Testis (tissue), 3 donors: Measurements from ENCODE around the gene MYL6B. TPM values are rescaled to one million over a fixed set of nuclear protein-coding genes. Genes with fewer than 3 reads are reported as not detected.
"Not testable (repeated sequence)": the region's sequence is repeated elsewhere in the genome, so short reads cannot be mapped to it uniquely, and the experiment has no call there.

Experiments used
- DNase-seq: peaks from one replicate; pipeline ENCODE4 v3.0.0-alpha.2; 2019
- H3K27ac ChIP-seq, 2 donors: fragments of 200-600 bp; sonication (generic); one replicate each; pipeline ENCODE4 v1.5.1; 2019
- H3K27me3 ChIP-seq: fragments of 200-600 bp; sonication (generic); one replicate; pipeline ENCODE4 v1.5.1; 2019
- H3K36me3 ChIP-seq: fragments of 200-600 bp; sonication (generic); one replicate; pipeline ENCODE4 v1.5.1; 2017; ENCODE audit warnings: low read depth; ENCODE audit errors: missing control alignments
- H3K4me1 ChIP-seq: fragments of 200-600 bp; sonication (generic); one replicate; pipeline ENCODE4 v1.5.1; 2019
- H3K4me3 ChIP-seq, 2 donors: fragments of 200-600 bp; sonication (generic); one replicate each; pipeline ENCODE4 v1.5.1; 2017 to 2019
- H3K9me3 ChIP-seq: fragments of 200-600 bp; sonication (generic); one replicate; pipeline ENCODE4 v1.5.1; 2017
- POLR2A ChIP-seq: fragments of 450-650 bp; IDR thresholded peaks from one replicate; pipeline ENCODE4 v1.6.1; 2017; ENCODE audit warnings: antibody characterized with exemption, mild to moderate bottlenecking, moderate library complexity
- WGBS, 2 donors: methylation state at CpG; one replicate each; pipeline ENCODE4 v1.1.5; 2018; 5-methylcytosine and 5-hydroxymethylcytosine counted together
- intact Hi-C: fragments of 100-400 bp; cut with DNase I; formaldehyde crosslinking; loops from one replicate; pipeline ENCODE4 v1.15.1; 2023; ENCODE audit warnings: low total_unique reads
- polyA plus RNA-seq: library from polyadenylated mRNA; stranded (reverse); fragments of 350-450 nt; fragmentation: Illumina TruSeq; extraction: RNeasy Lipid Tissue Mini Kit (QIAGEN cat#74804); gene quantifications from one replicate; pipeline ENCODE4 v1.2.3, GENCODE V29; 2014; ENCODE audit warnings: low read depth, low replicate concordance; ENCODE audit not compliant: insufficient read depth
- total RNA-seq, 2 donors: library from RNA; depleted of rRNA; stranded (reverse); fragments of >200 nt; gene quantifications; one replicate each; pipeline ENCODE4 v1.2.3, GENCODE V29; 2016
- TF ChIP-seq, protein P1 (sequence below), 3 experiments: fragments of 450-650 bp in 2 of 3; fragments of 200-600 bp in 1 of 3; sonication (generic) in 1 of 3; IDR thresholded peaks; one replicate each; pipeline ENCODE4 v1.5.1; 2016 to 2019; ENCODE audit warnings: antibody characterized with exemption in 3 of 3, mild to moderate bottlenecking in 2 of 3, moderate library complexity in 1 of 3

MYL6B gene
- total and polyA plus RNA-seq, 3 donors from 2014 or later: 229 to 480 (median 428) TPM

- intact Hi-C loops: no loop called here
- WGBS, 2 donors: 83 to 95% methylated on average over 1 of the region's 1 CpG
These were observed 1.9 kb downstream of the MYL6B start for GRCh38 chr12:56154246-56154771.

GRCh38 chr12:56154818-56155217 is 2.4 kb downstream of the MYL6B start:
- TF ChIP-seq POLR2A: no peak
- TF ChIP-seq, protein P1, sequence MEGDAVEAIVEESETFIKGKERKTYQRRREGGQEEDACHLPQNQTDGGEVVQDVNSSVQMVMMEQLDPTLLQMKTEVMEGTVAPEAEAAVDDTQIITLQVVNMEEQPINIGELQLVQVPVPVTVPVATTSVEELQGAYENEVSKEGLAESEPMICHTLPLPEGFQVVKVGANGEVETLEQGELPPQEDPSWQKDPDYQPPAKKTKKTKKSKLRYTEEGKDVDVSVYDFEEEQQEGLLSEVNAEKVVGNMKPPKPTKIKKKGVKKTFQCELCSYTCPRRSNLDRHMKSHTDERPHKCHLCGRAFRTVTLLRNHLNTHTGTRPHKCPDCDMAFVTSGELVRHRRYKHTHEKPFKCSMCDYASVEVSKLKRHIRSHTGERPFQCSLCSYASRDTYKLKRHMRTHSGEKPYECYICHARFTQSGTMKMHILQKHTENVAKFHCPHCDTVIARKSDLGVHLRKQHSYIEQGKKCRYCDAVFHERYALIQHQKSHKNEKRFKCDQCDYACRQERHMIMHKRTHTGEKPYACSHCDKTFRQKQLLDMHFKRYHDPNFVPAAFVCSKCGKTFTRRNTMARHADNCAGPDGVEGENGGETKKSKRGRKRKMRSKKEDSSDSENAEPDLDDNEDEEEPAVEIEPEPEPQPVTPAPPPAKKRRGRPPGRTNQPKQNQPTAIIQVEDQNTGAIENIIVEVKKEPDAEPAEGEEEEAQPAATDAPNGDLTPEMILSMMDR (IDR thresholded peaks at IDR 0.05): no peak
- WGBS, 2 donors: 75 to 93% methylated on average over 5 of the region's 5 CpGs
- Histone ChIP-seq H3K4me1 (peaks cover 31% of the 10 kb centered on the region), H3K27me3 (no peaks in the 10 kb centered on the region), H3K4me3 (no peak overlapping the region), H3K36me3 (no peaks in the 10 kb centered on the region), H3K9me3 (no peaks in the 10 kb centered on the region), H3K27ac (no peak overlapping the region)
- intact Hi-C loops: no loop called here
- no peak for DNase-seq

More at GRCh38 chr12:56154246-56154771, 1.9 kb downstream of the MYL6B start:
- H3K4me1 ChIP-seq: peaks cover 26% of the 10 kb centered on the region
- no peak for DNase-seq
- H3K27me3 ChIP-seq: no peaks in the 10 kb centered on the region
- H3K36me3 ChIP-seq: no peaks in the 10 kb centered on the region
- TF ChIP-seq POLR2A: no peak
- TF ChIP-seq, protein P1 (IDR thresholded peaks at IDR 0.05): no peak
- no peaks in the 10 kb centered on the region for H3K9me3 ChIP-seq
- H3K27ac ChIP-seq: peak overlapping the region in 1 of 2 donors; percentile 92
- no peak overlapping the region for H3K4me3 ChIP-seq

- Histone ChIP-seq H3K9me3 (no peaks in the 10 kb centered on the region), H3K27me3 (no peaks in the 10 kb centered on the region), H3K4me3 (no peak overlapping the region), H3K27ac (no peak overlapping the region), H3K4me1 (peaks cover 36% of the 10 kb centered on the region), H3K36me3 (no peaks in the 10 kb centered on the region)
- TF ChIP-seq POLR2A: no peak
- no peak for DNase-seq
- WGBS, 2 donors: 93 to 94% methylated on average over 11 of the region's 11 CpGs
- intact Hi-C loops: no loop called here
These were observed 3.0 kb downstream of the MYL6B start for GRCh38 chr12:56155256-56155845.

DNA sequence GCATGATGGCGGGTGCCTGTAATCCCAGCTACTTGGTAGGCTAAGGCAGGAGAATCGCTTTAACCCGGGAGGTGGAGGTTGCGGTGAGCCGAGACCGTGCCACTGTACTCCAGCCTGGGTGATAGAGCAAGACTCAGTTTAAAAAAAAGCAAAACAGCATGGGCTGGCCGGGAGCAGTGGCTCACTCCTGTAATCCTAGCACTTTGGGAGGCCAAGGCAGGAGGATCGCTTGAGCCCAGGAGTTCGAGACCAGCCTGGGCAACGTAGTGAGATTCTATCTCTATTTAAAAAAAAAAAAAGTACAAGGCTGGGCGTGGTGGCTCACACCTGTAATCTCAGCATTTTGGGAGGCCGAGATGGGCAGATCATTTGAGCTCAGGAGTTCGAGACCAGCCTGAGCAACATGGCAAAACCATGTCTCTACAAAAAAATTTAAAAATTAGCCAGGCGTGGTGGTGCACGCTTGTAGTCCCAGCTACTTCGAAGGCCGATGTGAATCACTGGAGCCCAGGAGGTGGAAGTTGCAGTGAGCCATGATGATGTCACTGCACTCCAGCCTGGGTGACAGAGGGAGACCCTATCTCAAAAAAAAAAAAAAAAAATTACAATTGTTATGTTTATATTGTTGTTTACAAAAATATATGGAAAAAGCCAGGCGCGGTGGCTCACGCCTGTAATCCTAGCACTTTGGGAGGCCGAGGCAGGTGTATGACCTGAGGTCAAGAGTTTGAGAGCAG is 4.2 kb downstream of the MYL6B start:
- H3K36me3 ChIP-seq, H3K9me3 ChIP-seq, DNase-seq, H3K27me3 ChIP-seq, intact Hi-C loops: not testable (repeated sequence)
- Histone ChIP-seq H3K4me3 (peak overlapping the region; percentile 76 to 85), H3K27ac (peak overlapping the region; percentile 98 to 99), H3K4me1 (peaks cover 45% of the 10 kb centered on the region)
- 82 to 87% methylated on average over 21 of the region's 21 CpGs for WGBS, 2 donors

- intact Hi-C loops: no loop called here
- Histone ChIP-seq H3K4me3 (peak overlapping the region; percentile 76 to 85), H3K36me3 (no peaks in the 10 kb centered on the region), H3K27me3 (no peaks in the 10 kb centered on the region), H3K27ac (peak overlapping the region; percentile 98 to 99), H3K9me3 (no peaks in the 10 kb centered on the region), H3K4me1 (peaks cover 44% of the 10 kb centered on the region)
- peak; percentile 79 for DNase-seq
- 3 to 4% methylated on average over 43 to 45 of the region's 45 CpGs for WGBS, 2 donors
- no peak for TF ChIP-seq POLR2A
- TF ChIP-seq, protein P1 (IDR thresholded peaks at IDR 0.05): peak; percentile 57 to 83 (median 72)
These were observed 5.0 kb downstream of the MYL6B start for GRCh38 chr12:56157201-56158028.
